Esophagus squamous epithelium (tissue), 5 donors: ENCODE data around the gene SRC. TPM values are rescaled to one million over a fixed set of nuclear protein-coding genes. Genes with fewer than 3 reads are reported as not detected.
A peak's percentile ranks its signal among the peaks of the same experiment; 100 is the strongest.

Experiments used
- DNase-seq: peaks from one replicate; lab custom pipeline; 2025; lab: John Stamatoyannopoulos, UW
- H3K27ac ChIP-seq, 4 donors: fragments of 200-600 bp; sonication (generic); one replicate each; pipeline ENCODE4 v1.5.1; 2016 to 2019; ENCODE audit warnings: mild to moderate bottlenecking in 1 of 4
- H3K27me3 ChIP-seq, 4 donors: fragments of 200-600 bp; sonication (generic); 1 replicate in 3 of 4; 2 replicates in 1 of 4; pipeline versions ENCODE4 v1.5.1 to v1.6.0; 2017 to 2021; ENCODE audit warnings: antibody characterized with exemption in 1 of 4
- H3K36me3 ChIP-seq, 3 donors: fragments of 200-600 bp; sonication (generic); one replicate each; pipeline ENCODE4 v1.5.1; 2016 to 2019
- H3K4me1 ChIP-seq, 3 donors: fragments of 200-600 bp; sonication (generic); one replicate each; pipeline ENCODE4 v1.5.1; 2017 to 2019
- H3K4me3 ChIP-seq, 4 donors: fragments of 200-600 bp; sonication (generic); 1 replicate in 3 of 4; 2 replicates in 1 of 4; pipeline ENCODE4 v1.5.1; 2016 to 2019; ENCODE audit warnings: mild to moderate bottlenecking in 2 of 4, moderate library complexity in 1 of 4
- H3K9me3 ChIP-seq, 3 donors: fragments of 200-600 bp; sonication (generic); one replicate each; pipeline ENCODE4 v1.5.1; 2016 to 2019
- CTCF ChIP-seq, 6 experiments: fragments of 450-650 bp in 4 of 6; fragments of 200-600 bp in 2 of 6; sonication (generic) in 2 of 6; IDR thresholded peaks; one replicate each; pipeline ENCODE4 v1.5.1; 2016 to 2019; ENCODE audit warnings: antibody characterized with exemption in 6 of 6, mild to moderate bottlenecking in 4 of 6, moderate library complexity in 4 of 6
- POLR2A ChIP-seq, 4 donors: fragments of 450-650 bp; IDR thresholded peaks; one replicate each; pipeline ENCODE4 v1.6.1; 2017; ENCODE audit warnings: antibody characterized with exemption in 4 of 4, mild to moderate bottlenecking in 4 of 4, moderate library complexity in 3 of 4
- WGBS, 2 donors: methylation state at CpG; one replicate each; pipeline ENCODE4 v1.1.5; 2018; 5-methylcytosine and 5-hydroxymethylcytosine counted together
- intact Hi-C: fragments of 100-400 bp; cut with DNase I; formaldehyde crosslinking; loops from one replicate; pipeline ENCODE4 v1.15.0; 2022
- total RNA-seq, 4 donors: library from RNA; depleted of rRNA; stranded (reverse); fragments of >200 nt; gene quantifications; one replicate each; pipeline ENCODE4 v1.1.0, GENCODE V29; 2016
- donor health status: DM: yes; HTN: yes; CAD: no.

Gene SRC
- total RNA-seq, 4 donors from 2014 or later: 32.4 to 46.5 (median 39.0) TPM

GRCh38 chr20:37340998-37341397 lies 4.9 kb upstream of the SRC start:
- TF ChIP-seq CTCF (IDR thresholded peaks at IDR 0.05) (no peak), POLR2A (IDR thresholded peaks at IDR 0.05) (no peak)
- Histone ChIP-seq H3K4me1 (peaks cover 23 to 46% (median 33%) of the 10 kb centered on the region in 3 donors), H3K36me3 (no peaks in the 10 kb centered on the region), H3K9me3 (no peaks in the 10 kb centered on the region), H3K4me3 (no peak overlapping the region), H3K27ac (no peak overlapping the region), H3K27me3 (peaks cover 0 to 11% (median 0%) of the 10 kb centered on the region in 4 donors)
- 88 to 93% methylated on average over 6 of the region's 6 CpGs for WGBS, 2 donors
- no peak for DNase-seq
- intact Hi-C loops: no loop called here

GRCh38 chr20:37341632-37342031 lies 4.3 kb upstream of the SRC start:
- H3K4me1 ChIP-seq: peaks cover 22 to 44% (median 27%) of the 10 kb centered on the region in 3 donors
- TF ChIP-seq POLR2A (IDR thresholded peaks at IDR 0.05) (no peak), CTCF (IDR thresholded peaks at IDR 0.05) (no peak)
- WGBS, 2 donors: 95 to 97% methylated on average over 10 to 11 of the region's 11 CpGs
- no peak overlapping the region for H3K4me3 ChIP-seq
- H3K27me3 ChIP-seq: peaks cover 0 to 17% (median 0%) of the 10 kb centered on the region in 4 donors
- H3K9me3 ChIP-seq: no peaks in the 10 kb centered on the region
- intact Hi-C loops: no loop called here
- H3K27ac ChIP-seq: no peak overlapping the region
- DNase-seq: no peak
- no peaks in the 10 kb centered on the region for H3K36me3 ChIP-seq

- intact Hi-C loops: no loop called here
Measured at GRCh38 chr20:37342231-37343177, 3.4 kb upstream of the SRC start.

GRCh38 chr20:37343212-37343993 lies 2.5 kb upstream of the SRC start:
- H3K9me3 ChIP-seq: no peaks in the 10 kb centered on the region
- no peak for TF ChIP-seq POLR2A (IDR thresholded peaks at IDR 0.05)
- no peak for TF ChIP-seq CTCF (IDR thresholded peaks at IDR 0.05)
- H3K27me3 ChIP-seq: peaks cover 0 to 19% (median 0%) of the 10 kb centered on the region in 4 donors
- H3K4me1 ChIP-seq: peaks cover 19 to 51% (median 37%) of the 10 kb centered on the region in 3 donors
- DNase-seq: no peak
- no peaks in the 10 kb centered on the region for H3K36me3 ChIP-seq
- H3K4me3 ChIP-seq: no peak overlapping the region
- intact Hi-C loops: no loop called here
- peak overlapping the region; percentile 92 to 97 (median 94) for H3K27ac ChIP-seq
- 34 to 42% methylated on average over 6 to 12 of the region's 12 CpGs for WGBS, 2 donors

More at GRCh38 chr20:37342231-37343177, 3.4 kb upstream of the SRC start:
- Histone ChIP-seq H3K4me1 (peaks cover 19 to 44% (median 28%) of the 10 kb centered on the region in 3 donors), H3K27me3 (peaks cover 0 to 19% (median 0%) of the 10 kb centered on the region in 4 donors), H3K27ac (no peak overlapping the region), H3K4me3 (no peak overlapping the region), H3K9me3 (no peaks in the 10 kb centered on the region), H3K36me3 (no peaks in the 10 kb centered on the region)
- TF ChIP-seq POLR2A (IDR thresholded peaks at IDR 0.05) (no peak), CTCF (IDR thresholded peaks at IDR 0.05) (no peak)
- 75 to 77% methylated on average over 2 of the region's 4 CpGs for WGBS, 2 donors
- DNase-seq: no peak
